ENCODE results near the gene CCDC192. TPM values are rescaled to one million over a fixed set of nuclear protein-coding genes. Genes with fewer than 3 reads are reported as not detected.

The CCDC192 gene
- total and polyA plus RNA-seq, 9 donors = 0.26 to 2.6 (median 0.91) TPM; not detected in 1

DNA sequence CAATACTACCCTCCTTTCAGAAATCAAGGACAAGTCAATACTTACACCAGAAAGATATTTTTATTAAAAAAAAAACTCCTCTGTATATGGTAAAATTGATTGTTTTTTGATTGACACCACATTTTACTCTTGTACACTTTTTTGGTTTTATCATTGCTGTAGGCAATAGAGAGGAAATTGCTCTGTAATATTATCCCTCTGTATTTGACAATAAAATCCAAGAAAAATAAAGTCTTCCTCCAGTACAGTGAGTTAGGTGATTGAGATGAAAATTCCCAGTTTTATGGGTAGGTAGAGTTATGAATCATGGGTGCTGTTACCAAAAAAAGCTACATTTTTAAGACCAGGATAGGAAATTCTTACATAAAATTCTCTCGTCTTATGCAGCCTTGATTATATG is 22.6 kb upstream of the CCDC192 start:
- Histone ChIP-seq H3K36me3 (no peaks in the 10 kb centered on the region), H3K4me3 (no peak overlapping the region), H3K27ac (no peak overlapping the region), H3K27me3 (no peaks in the 10 kb centered on the region), H3K9me3 (no peaks in the 10 kb centered on the region), H3K4me1 (ENCODE audit: insufficient read depth) (peaks cover 2% of the 10 kb centered on the region)
- DNase-seq = no peak
- intact Hi-C loops (cut with DNase I) = no loop called here
- 81 to 93% (median 86%) methylated on average over 1 of the region's 1 CpG for WGBS, 3 donors
- TF ChIP-seq, protein P1, sequence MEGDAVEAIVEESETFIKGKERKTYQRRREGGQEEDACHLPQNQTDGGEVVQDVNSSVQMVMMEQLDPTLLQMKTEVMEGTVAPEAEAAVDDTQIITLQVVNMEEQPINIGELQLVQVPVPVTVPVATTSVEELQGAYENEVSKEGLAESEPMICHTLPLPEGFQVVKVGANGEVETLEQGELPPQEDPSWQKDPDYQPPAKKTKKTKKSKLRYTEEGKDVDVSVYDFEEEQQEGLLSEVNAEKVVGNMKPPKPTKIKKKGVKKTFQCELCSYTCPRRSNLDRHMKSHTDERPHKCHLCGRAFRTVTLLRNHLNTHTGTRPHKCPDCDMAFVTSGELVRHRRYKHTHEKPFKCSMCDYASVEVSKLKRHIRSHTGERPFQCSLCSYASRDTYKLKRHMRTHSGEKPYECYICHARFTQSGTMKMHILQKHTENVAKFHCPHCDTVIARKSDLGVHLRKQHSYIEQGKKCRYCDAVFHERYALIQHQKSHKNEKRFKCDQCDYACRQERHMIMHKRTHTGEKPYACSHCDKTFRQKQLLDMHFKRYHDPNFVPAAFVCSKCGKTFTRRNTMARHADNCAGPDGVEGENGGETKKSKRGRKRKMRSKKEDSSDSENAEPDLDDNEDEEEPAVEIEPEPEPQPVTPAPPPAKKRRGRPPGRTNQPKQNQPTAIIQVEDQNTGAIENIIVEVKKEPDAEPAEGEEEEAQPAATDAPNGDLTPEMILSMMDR (IDR thresholded peaks at IDR 0.05) = no peak
- TF ChIP-seq POLR2A (IDR thresholded peaks at IDR 0.05) = no peak
- TF ChIP-seq EP300 (IDR thresholded peaks at IDR 0.05) = no peak

DNA sequence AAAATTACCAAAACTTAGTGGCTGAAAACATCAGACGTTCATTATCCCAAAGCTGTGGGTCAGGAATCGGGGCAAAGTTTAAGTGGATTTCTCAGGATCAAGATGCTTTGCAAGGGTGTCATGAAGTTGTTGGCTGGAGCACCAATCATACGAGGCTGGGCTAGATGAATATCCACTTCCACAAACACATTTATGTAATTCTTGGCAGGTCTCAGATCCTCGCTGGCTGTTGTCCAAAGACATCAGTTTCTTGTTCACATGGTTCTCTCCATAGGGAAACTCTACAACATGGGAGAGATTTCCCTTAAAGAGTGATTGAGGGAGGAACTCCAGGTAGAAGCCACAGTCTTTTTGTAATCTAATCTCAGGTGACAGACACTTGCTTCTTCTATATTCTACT is 20.2 kb upstream of the CCDC192 start:
- no peak overlapping the region for H3K4me3 ChIP-seq
- H3K9me3 ChIP-seq = no peaks in the 10 kb centered on the region
- DNase-seq = no peak
- peaks cover 3% of the 10 kb centered on the region for H3K4me1 ChIP-seq (ENCODE audit: insufficient read depth)
- H3K27me3 ChIP-seq = no peaks in the 10 kb centered on the region
- intact Hi-C loops (cut with DNase I) = no loop called here
- no peak overlapping the region for H3K27ac ChIP-seq
- whole genome bisulfite sequencing, 3 donors = 71 to 87% (median 77%) methylated on average over 4 of the region's 4 CpGs
- H3K36me3 ChIP-seq = no peaks in the 10 kb centered on the region
- TF ChIP-seq, protein P1 (IDR thresholded peaks at IDR 0.05) = no peak
- TF ChIP-seq EP300 (IDR thresholded peaks at IDR 0.05) (no peak), POLR2A (IDR thresholded peaks at IDR 0.05) (no peak)

DNA sequence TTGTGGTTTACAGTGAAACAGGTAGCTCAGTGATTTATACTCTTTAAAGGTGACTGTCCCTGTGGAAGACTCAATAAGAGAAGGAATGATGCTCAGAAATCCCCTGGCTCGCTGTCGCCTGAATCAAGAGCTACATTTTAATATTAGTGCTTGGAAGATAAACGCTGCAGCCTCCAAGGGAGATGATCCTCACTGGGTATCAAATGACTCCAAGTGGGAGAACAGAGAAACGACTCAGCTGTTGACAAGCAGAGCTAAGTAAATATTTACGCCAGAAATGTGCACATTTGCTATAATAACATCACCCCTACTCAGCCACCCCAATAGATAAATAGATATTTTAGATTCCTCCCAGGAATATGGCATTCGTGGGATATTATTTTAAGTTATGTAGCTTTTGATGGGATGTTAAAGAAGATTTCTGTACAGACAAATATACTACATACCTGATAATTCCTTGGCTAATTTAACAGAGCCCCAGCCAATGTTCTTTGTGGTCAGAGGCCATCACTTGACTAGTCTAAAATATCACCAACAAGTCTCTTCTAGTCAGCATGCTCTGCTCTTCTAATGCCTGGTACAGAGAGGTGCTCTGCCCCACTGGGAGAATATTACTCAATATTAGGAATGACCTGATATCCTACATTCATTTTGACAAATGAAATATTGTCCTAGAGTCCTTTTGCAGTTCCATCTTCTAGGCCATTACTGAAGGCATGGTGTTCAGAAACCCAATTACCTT is 18.3 kb upstream of the CCDC192 start:
- no peak overlapping the region for H3K27ac ChIP-seq
- 59 to 80% (median 74%) methylated on average over 6 of the region's 6 CpGs for WGBS, 3 donors
- TF ChIP-seq EP300 (IDR thresholded peaks at IDR 0.05) = no peak
- TF ChIP-seq POLR2A (IDR thresholded peaks at IDR 0.05) = no peak
- TF ChIP-seq, protein P1 (IDR thresholded peaks at IDR 0.05) = no peak

DNA sequence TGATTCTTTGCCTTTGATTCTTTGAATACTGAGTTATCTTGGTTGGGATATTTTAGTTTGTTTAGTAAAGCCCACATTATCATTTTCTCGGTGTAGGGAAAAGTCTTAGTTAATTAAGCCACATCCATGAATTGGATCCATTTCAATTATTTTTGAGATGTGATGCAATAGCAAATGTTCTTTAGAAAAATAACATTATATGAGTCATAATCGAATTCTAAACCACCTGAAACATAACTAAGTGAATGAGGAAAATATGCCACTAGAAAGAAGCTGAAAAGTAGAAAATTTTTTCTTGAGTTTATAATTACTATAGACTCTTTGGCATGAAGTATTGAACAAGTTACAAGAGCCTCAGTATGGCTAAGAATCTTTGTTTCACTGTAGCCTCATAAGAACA is 17.5 kb upstream of the CCDC192 start:
- TF ChIP-seq EP300 (IDR thresholded peaks at IDR 0.05) (no peak), POLR2A (IDR thresholded peaks at IDR 0.05) (no peak)
- TF ChIP-seq, protein P1 (IDR thresholded peaks at IDR 0.05) = no peak
- WGBS, 3 donors = 7 to 16% (median 8%) methylated on average over 2 of the region's 2 CpGs
- Histone ChIP-seq H3K27ac (no peak overlapping the region), H3K36me3 (no peaks in the 10 kb centered on the region), H3K9me3 (no peaks in the 10 kb centered on the region), H3K4me3 (no peak overlapping the region), H3K27me3 (no peaks in the 10 kb centered on the region), H3K4me1 (ENCODE audit: insufficient read depth) (peaks cover 3% of the 10 kb centered on the region)
- intact Hi-C loops (cut with DNase I) = no loop called here
- no peak for DNase-seq

More for the DNA sequence above, 18.3 kb upstream of the CCDC192 start:
- Histone ChIP-seq H3K27me3 (no peaks in the 10 kb centered on the region), H3K36me3 (no peaks in the 10 kb centered on the region), H3K9me3 (no peaks in the 10 kb centered on the region), H3K4me1 (ENCODE audit: insufficient read depth) (peaks cover 3% of the 10 kb centered on the region), H3K4me3 (no peak overlapping the region)
- intact Hi-C loops (cut with DNase I) = no loop called here
- DNase-seq = no peak

Measured in ovary (tissue), 9 donors.